Measurements from ENCODE around the gene CRACDL.
"Not testable (repeated sequence)": the region's sequence is repeated elsewhere in the genome, so short reads cannot be mapped to it uniquely, and the experiment has no call there.

CRACDL gene

DNA sequence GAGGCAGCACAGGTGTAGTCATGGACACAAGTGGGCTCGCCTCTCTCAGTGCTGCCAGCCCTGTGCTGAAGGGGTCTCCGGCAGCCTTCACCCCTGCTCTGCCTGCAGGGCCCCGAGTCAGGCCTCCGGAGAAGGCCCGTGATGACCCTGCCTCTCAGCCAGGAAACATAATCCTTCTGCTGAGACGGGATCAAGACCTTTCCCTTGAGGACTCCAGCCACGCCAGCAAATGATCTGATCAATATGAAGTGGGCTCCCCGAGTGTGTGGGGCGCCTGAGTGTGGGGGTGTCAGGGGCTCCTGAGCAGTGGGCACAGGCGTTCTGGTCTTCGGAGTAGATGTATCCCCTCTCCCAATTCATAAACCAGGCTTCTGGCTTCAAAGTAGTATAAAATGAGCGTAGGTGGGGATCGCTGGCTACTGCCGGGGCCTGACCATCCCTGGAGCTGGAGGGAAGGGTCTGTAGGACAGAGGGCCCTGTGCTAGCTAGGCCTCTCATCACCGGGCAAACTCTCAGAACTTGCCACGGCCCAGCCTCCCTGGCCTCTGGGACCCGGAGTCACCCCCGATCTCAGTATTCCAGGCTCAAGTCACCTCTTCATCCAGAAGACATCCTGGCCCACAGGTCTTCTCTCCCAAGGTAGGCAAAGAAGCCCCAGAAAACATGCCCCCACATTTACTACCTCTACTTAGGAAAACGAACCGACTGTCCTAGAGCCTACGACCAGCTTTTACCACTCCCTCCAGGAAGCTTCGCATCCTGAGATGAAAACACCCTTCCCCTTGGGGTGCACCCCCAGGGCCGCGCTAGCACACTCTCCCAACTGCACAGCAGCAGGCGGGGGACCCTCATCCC lies 33.6 kb downstream of the CRACDL start:
- peaks cover 5% of the 10 kb centered on the region for H3K27me3 Mint-ChIP-seq
- no peak for ATAC-seq
- H3K9me3 Mint-ChIP-seq, result no peaks in the 10 kb centered on the region
- no peak for DNase-seq
- no peaks in the 10 kb centered on the region for H3K4me1 Mint-ChIP-seq
- peak overlapping the region in 1 of 2 donors; percentile 75 for H3K27ac Mint-ChIP-seq
- no peak overlapping the region for H3K4me3 Mint-ChIP-seq

DNA sequence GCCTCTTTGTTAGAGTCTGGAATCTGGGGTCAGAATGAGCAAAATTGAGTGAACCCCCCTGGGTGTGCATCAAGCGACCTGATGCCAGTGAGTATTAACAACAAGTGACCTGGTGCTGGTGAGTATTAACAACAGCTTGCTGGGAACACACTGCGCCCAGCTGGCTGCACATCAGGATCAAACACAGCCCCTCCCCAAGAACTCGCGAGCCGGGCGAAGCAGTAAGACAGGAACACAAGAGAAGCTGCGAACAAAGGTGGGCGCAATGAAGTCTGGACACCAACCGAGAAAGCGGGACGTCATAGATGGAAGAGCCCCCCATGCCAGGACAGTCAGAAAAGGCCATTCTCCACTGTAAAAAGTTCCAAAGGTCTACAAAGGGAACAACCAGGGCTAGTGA lies 34.3 kb downstream of the CRACDL start:
- DNase-seq, result no peak
- H3K27ac Mint-ChIP-seq, result no peak overlapping the region

GRCh38 chr2:98901291-98901690 lies 34.7 kb downstream of the CRACDL start:
- H3K27ac Mint-ChIP-seq, result no peak overlapping the region
- no peak for ATAC-seq
- H3K4me1 Mint-ChIP-seq, result no peaks in the 10 kb centered on the region
- DNase-seq, result no peak
- H3K27me3 Mint-ChIP-seq, result no peaks in the 10 kb centered on the region
- H3K9me3 Mint-ChIP-seq, result no peaks in the 10 kb centered on the region
- no peak overlapping the region for H3K4me3 Mint-ChIP-seq

More for the DNA sequence above, 34.3 kb downstream of the CRACDL start:
- no peak overlapping the region for H3K4me3 Mint-ChIP-seq
- H3K27me3 Mint-ChIP-seq, result no peaks in the 10 kb centered on the region
- H3K4me1 Mint-ChIP-seq, result no peaks in the 10 kb centered on the region
- ATAC-seq, result no peak
- H3K9me3 Mint-ChIP-seq, result no peaks in the 10 kb centered on the region

- DNase-seq (no peak), ATAC-seq (no peak)
- Mint-ChIP-seq H3K27me3 (no peaks in the 10 kb centered on the region), H3K4me3 (no peak overlapping the region), H3K4me1 (no peaks in the 10 kb centered on the region), H3K9me3 (no peaks in the 10 kb centered on the region), H3K27ac (no peak overlapping the region)
Measured at GRCh38 chr2:98900721-98901120, 35.3 kb downstream of the CRACDL start.

GRCh38 chr2:98899703-98900078 lies 36.3 kb downstream of the CRACDL start:
- not testable (repeated sequence) for DNase-seq, H3K9me3 Mint-ChIP-seq, H3K27me3 Mint-ChIP-seq, H3K4me1 Mint-ChIP-seq, H3K27ac Mint-ChIP-seq, ATAC-seq, H3K4me3 Mint-ChIP-seq

GRCh38 chr2:98899041-98899702 lies 36.9 kb downstream of the CRACDL start:
- Mint-ChIP-seq H3K4me3 (no peak overlapping the region), H3K27ac (peak overlapping the region in 1 of 2 donors; percentile 2), H3K27me3 (no peaks in the 10 kb centered on the region), H3K4me1 (no peaks in the 10 kb centered on the region), H3K9me3 (no peaks in the 10 kb centered on the region)
- no peak for ATAC-seq
- DNase-seq, result no peak

DNA sequence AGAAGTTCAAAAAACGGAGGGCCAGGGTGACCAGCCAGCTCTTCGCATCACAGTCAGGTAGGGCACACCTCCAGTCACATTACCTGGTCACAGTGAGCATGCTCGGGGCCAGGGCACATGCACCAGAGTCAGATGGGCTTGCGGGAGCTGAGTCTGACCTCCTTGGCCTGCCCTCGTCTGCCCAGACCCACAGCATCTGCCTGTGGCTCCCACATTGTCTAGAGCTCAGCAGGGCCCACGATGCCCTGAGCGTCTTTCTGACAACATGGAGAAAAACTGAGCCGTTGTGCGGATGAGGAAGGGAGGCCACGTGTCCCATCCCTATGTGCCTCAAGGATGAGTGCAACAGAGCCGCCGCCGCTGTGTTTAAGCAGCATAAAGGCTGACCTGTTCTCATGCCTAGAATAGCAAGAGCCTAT lies 37.6 kb downstream of the CRACDL start:
- no peaks in the 10 kb centered on the region for H3K9me3 Mint-ChIP-seq
- H3K4me3 Mint-ChIP-seq, result no peak overlapping the region
- DNase-seq, result no peak
- ATAC-seq, result no peak
- H3K27ac Mint-ChIP-seq, result no peak overlapping the region
- peaks cover 5% of the 10 kb centered on the region for H3K4me1 Mint-ChIP-seq
- no peaks in the 10 kb centered on the region for H3K27me3 Mint-ChIP-seq

- Mint-ChIP-seq H3K9me3 (no peaks in the 10 kb centered on the region), H3K4me3 (no peak overlapping the region), H3K27me3 (no peaks in the 10 kb centered on the region), H3K27ac (no peak overlapping the region), H3K4me1 (peaks cover 6% of the 10 kb centered on the region)
- ATAC-seq, result no peak
- DNase-seq, result no peak
Measured at GRCh38 chr2:98897746-98898145, 38.3 kb downstream of the CRACDL start.

- no peaks in the 10 kb centered on the region for H3K27me3 Mint-ChIP-seq
- no peak overlapping the region for H3K27ac Mint-ChIP-seq
- DNase-seq (no peak), ATAC-seq (no peak)
- H3K9me3 Mint-ChIP-seq, result no peaks in the 10 kb centered on the region
- H3K4me3 Mint-ChIP-seq, result no peak overlapping the region
- peaks cover 6% of the 10 kb centered on the region for H3K4me1 Mint-ChIP-seq
Measured at GRCh38 chr2:98896944-98897343, 39.1 kb downstream of the CRACDL start.

- Mint-ChIP-seq H3K27me3 (no peaks in the 10 kb centered on the region), H3K4me1 (peaks cover 6% of the 10 kb centered on the region), H3K27ac (no peak overlapping the region), H3K9me3 (no peaks in the 10 kb centered on the region), H3K4me3 (no peak overlapping the region)
- DNase-seq (no peak), ATAC-seq (no peak)
Measured at GRCh38 chr2:98896416-98896815, 39.6 kb downstream of the CRACDL start.

- no peaks in the 10 kb centered on the region for H3K27me3 Mint-ChIP-seq
- no peaks in the 10 kb centered on the region for H3K9me3 Mint-ChIP-seq
- peak overlapping the region in 1 of 2 donors; percentile 34 for H3K27ac Mint-ChIP-seq
- no peak for ATAC-seq
- H3K4me3 Mint-ChIP-seq, result no peak overlapping the region
- H3K4me1 Mint-ChIP-seq, result peaks cover 6% of the 10 kb centered on the region
- no peak for DNase-seq
Measured at GRCh38 chr2:98895901-98896300, 40.1 kb downstream of the CRACDL start.

- Mint-ChIP-seq H3K9me3 (peaks cover 0 to 1% of the 10 kb centered on the region in 2 donors), H3K4me1 (peaks cover 6% of the 10 kb centered on the region), H3K4me3 (no peak overlapping the region), H3K27me3 (no peaks in the 10 kb centered on the region), H3K27ac (peak overlapping the region in 1 of 2 donors; percentile 16)
- ATAC-seq (no peak), DNase-seq (no peak)
Measured at GRCh38 chr2:98895221-98895620, 40.8 kb downstream of the CRACDL start.

- Mint-ChIP-seq H3K27ac (no peak overlapping the region), H3K27me3 (no peaks in the 10 kb centered on the region), H3K4me1 (peaks cover 6% of the 10 kb centered on the region), H3K9me3 (peaks cover 0 to 9% of the 10 kb centered on the region in 2 donors), H3K4me3 (no peak overlapping the region)
- no peak for ATAC-seq
- no peak for DNase-seq
Measured at GRCh38 chr2:98894331-98895000, 41.6 kb downstream of the CRACDL start.

- no peak for ATAC-seq
- Mint-ChIP-seq H3K4me1 (peaks cover 6% of the 10 kb centered on the region), H3K4me3 (no peak overlapping the region), H3K9me3 (peaks cover 2 to 9% of the 10 kb centered on the region in 2 donors), H3K27ac (no peak overlapping the region), H3K27me3 (no peaks in the 10 kb centered on the region)
- no peak for DNase-seq
Measured at GRCh38 chr2:98893911-98894321, 42.1 kb downstream of the CRACDL start.

DNA sequence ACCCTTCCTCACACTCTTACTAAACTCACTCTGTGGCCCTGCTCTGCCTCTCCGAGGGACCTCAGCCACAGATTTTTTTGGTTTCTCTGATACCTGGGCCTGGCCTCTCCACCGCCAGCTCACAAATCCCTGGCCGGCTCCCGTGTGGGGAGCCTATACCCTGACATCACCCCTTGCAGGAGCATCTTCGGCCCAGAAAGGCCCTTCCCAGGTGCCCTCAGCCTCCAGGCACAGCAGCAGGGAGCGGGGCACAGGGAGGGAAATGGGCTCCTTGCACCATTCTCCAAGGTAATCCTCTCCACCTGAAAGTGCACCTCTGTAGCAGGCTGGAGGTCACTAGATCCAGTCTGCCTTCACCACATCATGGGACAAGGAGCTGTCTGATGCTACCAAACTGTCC lies 43.2 kb downstream of the CRACDL start:
- H3K27ac Mint-ChIP-seq, result no peak overlapping the region
- DNase-seq, result no peak
- H3K27me3 Mint-ChIP-seq, result no peaks in the 10 kb centered on the region
- no peak for ATAC-seq
- H3K4me1 Mint-ChIP-seq, result peaks cover 6% of the 10 kb centered on the region
- no peak overlapping the region for H3K4me3 Mint-ChIP-seq
- peaks cover 10 to 11% of the 10 kb centered on the region in 2 donors for H3K9me3 Mint-ChIP-seq

- ATAC-seq (no peak), DNase-seq (no peak)
- Mint-ChIP-seq H3K27ac (no peak overlapping the region), H3K9me3 (peaks cover 23% of the 10 kb centered on the region in 2 donors), H3K4me1 (peaks cover 6% of the 10 kb centered on the region), H3K27me3 (no peaks in the 10 kb centered on the region), H3K4me3 (no peak overlapping the region)
Measured at GRCh38 chr2:98891591-98891990, 44.4 kb downstream of the CRACDL start.

All from stimulated activated naive CD8-positive, alpha-beta T cell treated with anti-CD3 and anti-CD28 coated beads, Interleukin-15, amount 100 ng/mL, for 72 hours (primary cell).